H9 (cell line): ENCODE data around the gene TNFAIP2. TPM values are rescaled to one million over a fixed set of nuclear protein-coding genes. Genes with fewer than 3 reads are reported as not detected.
"Not testable (repeated sequence)": the region's sequence is repeated elsewhere in the genome, so short reads cannot be mapped to it uniquely, and the experiment has no call there.

ENCODE experiments used
- DNase-seq: peaks from one replicate; pipeline ENCODE4 v3.0.0-alpha.2; 2017
- H2AFZ ChIP-seq: one replicate; pipeline ENCODE4 v1.6.1; 2013; ENCODE audit warnings: mild to moderate bottlenecking, low read length, control low read depth, moderate library complexity
- H2AK5ac ChIP-seq: 2 replicates; pipeline ENCODE4 v1.6.1; 2013; ENCODE audit warnings: low read length, control low read depth, mixed read lengths; ENCODE audit not compliant: insufficient read length
- H2BK120ac ChIP-seq: one replicate; pipeline ENCODE4 v1.6.1; 2013; ENCODE audit warnings: low read depth, mild to moderate bottlenecking, low read length, control low read depth, inconsistent platforms; ENCODE audit not compliant: poor library complexity, severe bottlenecking
- H2BK12ac ChIP-seq: 2 replicates; pipeline ENCODE4 v1.6.1; 2013; ENCODE audit warnings: low read length, control low read depth, mixed read lengths, low read depth; ENCODE audit not compliant: insufficient read length
- H2BK15ac ChIP-seq: 2 replicates; pipeline ENCODE4 v1.6.1; 2013; ENCODE audit warnings: low read depth, low read length, control low read depth
- H2BK20ac ChIP-seq: one replicate; pipeline ENCODE4 v1.6.1; 2013; ENCODE audit warnings: low read depth, mild to moderate bottlenecking, low read length, control low read depth, inconsistent platforms; ENCODE audit not compliant: poor library complexity, severe bottlenecking
- H2BK5ac ChIP-seq: 2 replicates; pipeline ENCODE4 v1.6.1; 2013; ENCODE audit warnings: low read length, control low read depth, mixed read lengths; ENCODE audit not compliant: insufficient read length
- H3K14ac ChIP-seq: 2 replicates; pipeline ENCODE4 v1.6.1; 2013; ENCODE audit warnings: low read length, control low read depth; ENCODE audit not compliant: insufficient read depth
- H3K18ac ChIP-seq: 2 replicates; pipeline ENCODE4 v1.6.1; 2013; ENCODE audit warnings: low read depth, mild to moderate bottlenecking, mixed read lengths, low read length, control low read depth; ENCODE audit not compliant: insufficient read length
- H3K23ac ChIP-seq: 2 replicates; pipeline ENCODE4 v1.6.1; 2013; ENCODE audit warnings: low read length, control low read depth, mixed read lengths, low read depth; ENCODE audit not compliant: insufficient read length
- H3K23me2 ChIP-seq: 2 replicates; pipeline ENCODE4 v1.6.1; 2013; ENCODE audit warnings: low read depth, mild to moderate bottlenecking, mixed read lengths, low read length, control low read depth; ENCODE audit not compliant: insufficient read length, poor library complexity, severe bottlenecking
- H3K27ac ChIP-seq: 2 replicates; pipeline ENCODE4 v1.5.1; 2013; ENCODE audit warnings: low read length, control low read depth, mixed read lengths, low read depth; ENCODE audit not compliant: insufficient read length
- H3K27me3 ChIP-seq: 2 replicates; pipeline ENCODE4 v1.6.1; 2013; ENCODE audit warnings: low read length, control low read depth, inconsistent platforms; ENCODE audit not compliant: insufficient read depth
- H3K4ac ChIP-seq: 2 replicates; pipeline ENCODE4 v1.6.1; 2013; ENCODE audit warnings: low read depth, mild to moderate bottlenecking, control low read depth, inconsistent platforms, low read length, moderate library complexity
- H3K4me1 ChIP-seq: 2 replicates; pipeline ENCODE4 v1.6.1; 2013; ENCODE audit warnings: low read length, control low read depth, inconsistent platforms; ENCODE audit not compliant: insufficient read depth
- H3K4me2 ChIP-seq: 2 replicates; pipeline ENCODE4 v1.6.1; 2013; ENCODE audit warnings: low read length, control low read depth, mixed read lengths; ENCODE audit not compliant: insufficient read length, insufficient read depth
- H3K56ac ChIP-seq: 2 replicates; pipeline ENCODE4 v1.6.1; 2013; ENCODE audit warnings: low read depth, mild to moderate bottlenecking, mixed read lengths, low read length, control low read depth; ENCODE audit not compliant: insufficient read length
- H3K79me1 ChIP-seq: 2 replicates; pipeline ENCODE4 v1.6.1; 2013; ENCODE audit warnings: low read depth, mild to moderate bottlenecking, moderate library complexity, low read length, control low read depth, inconsistent platforms; ENCODE audit not compliant: insufficient read depth, poor library complexity, severe bottlenecking
- H3K79me2 ChIP-seq: 2 replicates; pipeline ENCODE4 v1.6.1; 2013; ENCODE audit warnings: low read length, control low read depth, inconsistent platforms; ENCODE audit not compliant: insufficient read depth
- H3K9ac ChIP-seq: 2 replicates; pipeline ENCODE4 v1.6.1; 2013; ENCODE audit warnings: low read length, control low read depth, mixed read lengths; ENCODE audit not compliant: insufficient read length; ENCODE audit errors: extremely low read depth
- H3K9me3 ChIP-seq: one replicate; pipeline ENCODE4 v1.6.1; 2013; ENCODE audit warnings: low read depth, low read length, inconsistent platforms; ENCODE audit not compliant: control insufficient read depth
- H3T11ph ChIP-seq: one replicate; pipeline ENCODE4 v1.6.1; 2013; ENCODE audit warnings: mild to moderate bottlenecking, low read length, control low read depth, inconsistent platforms
- H4K20me1 ChIP-seq: one replicate; pipeline ENCODE4 v1.6.1; 2013; ENCODE audit not compliant: control insufficient read depth, insufficient read length, insufficient read depth
- H4K5ac ChIP-seq: 2 replicates; pipeline ENCODE4 v1.6.1; 2013; ENCODE audit warnings: low read depth, mild to moderate bottlenecking, mixed read lengths, low read length, control low read depth; ENCODE audit not compliant: insufficient read length
- H4K8ac ChIP-seq: replicated peaks from 2 replicates; pipeline ENCODE4 v1.6.1; 2013; ENCODE audit warnings: low read length, control low read depth, mixed read lengths, low read depth; ENCODE audit not compliant: insufficient read length
- H4K91ac ChIP-seq: 2 replicates; pipeline ENCODE4 v1.6.1; 2013; ENCODE audit warnings: low read depth, mild to moderate bottlenecking, moderate library complexity, mixed read lengths, low read length, control low read depth; ENCODE audit not compliant: insufficient read length
- H3K27ac Mint-ChIP-seq, 3 experiments: 2 replicates in 2 of 3; 3 replicates in 1 of 3; pipeline ENCODE4 v1.8.0; 2020 to 2021; ENCODE audit warnings: mixed read lengths in 3 of 3, mild to moderate bottlenecking in 1 of 3, moderate library complexity in 1 of 3
- H3K27me3 Mint-ChIP-seq: 2 replicates; pipeline ENCODE4 v1.8.0; 2021; ENCODE audit warnings: low read depth, mild to moderate bottlenecking, moderate library complexity, mixed read lengths
- H3K36me3 Mint-ChIP-seq, 3 experiments: 2 replicates in 2 of 3; 3 replicates in 1 of 3; pipeline ENCODE4 v1.8.0; 2020 to 2021; ENCODE audit warnings: low read depth in 3 of 3, mixed read lengths in 3 of 3; ENCODE audit not compliant: insufficient read depth in 1 of 3
- H3K4me1 Mint-ChIP-seq, 2 experiments: 2 replicates each; pipeline ENCODE4 v1.8.0; 2020; ENCODE audit warnings: mixed read lengths in 2 of 2
- H3K4me3 Mint-ChIP-seq, 2 experiments: 2 replicates in 1 of 2; 3 replicates in 1 of 2; pipeline ENCODE4 v1.8.0; 2020 to 2021; ENCODE audit warnings: mild to moderate bottlenecking in 2 of 2, mixed read lengths in 2 of 2, moderate library complexity in 1 of 2
- H3K9me3 Mint-ChIP-seq, 2 experiments: 2 replicates in 1 of 2; 3 replicates in 1 of 2; pipeline ENCODE4 v1.8.0; 2020; ENCODE audit warnings: mild to moderate bottlenecking in 2 of 2, mixed read lengths in 2 of 2, moderate library complexity in 1 of 2
- WGBS: extraction: QIAGEN DNeasy Blood & Tissue Kit; methylation state at CpG from one replicate; pipeline ENCODE4 v1.1.7; 2013; ENCODE audit warnings: missing lambda C conversion rate, low lambda C conversion rate, mixed read lengths; ENCODE audit not compliant: insufficient read length; ENCODE audit errors: extremely low coverage; 5-methylcytosine and 5-hydroxymethylcytosine counted together
- total RNA-seq: library from RNA; stranded (reverse); gene quantifications from 2 replicates; pipeline ENCODE4 v1.2.1, GENCODE V29; 2021
- TF ChIP-seq, protein P1 (sequence below): fragments of 200-600 bp; sonication (generic); conservative IDR thresholded peaks from 3 replicates; pipeline ENCODE4 v1.8.0; 2021; ENCODE audit warnings: antibody characterized with exemption, mild to moderate bottlenecking

Gene TNFAIP2
- total RNA-seq, 1 experiment from 2014 or later = 29.3 TPM

DNA sequence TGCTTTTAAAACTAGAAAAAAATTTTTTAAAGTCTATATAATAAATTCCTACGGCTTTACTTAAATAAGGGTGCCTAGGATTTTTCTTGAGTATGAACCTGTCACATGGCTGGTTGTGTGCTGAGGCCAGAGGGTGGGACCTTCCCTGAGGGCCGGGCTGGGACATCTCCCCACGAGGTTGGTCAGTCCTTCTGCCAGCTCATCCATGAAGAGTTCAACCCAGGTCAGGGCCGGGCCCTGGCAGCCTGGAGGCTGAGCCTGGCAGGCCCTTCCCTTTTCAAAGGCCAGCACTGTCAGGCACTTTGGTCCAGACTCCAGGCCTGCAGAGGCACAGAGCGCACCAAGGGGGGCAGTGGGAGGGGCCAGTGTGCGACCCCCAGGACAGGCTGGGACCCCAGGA lies 31.7 kb downstream of the TNFAIP2 start:
- peaks cover 0 to 4% of the 10 kb centered on the region in 2 experiments; a peak in 1 of 5 replicates for H3K9me3 Mint-ChIP-seq
- Histone ChIP-seq H2BK120ac (no peak overlapping the region), H3K14ac (no peak overlapping the region), H3K79me1 (no peaks in the 10 kb centered on the region), H3K9me3 (no peaks in the 10 kb centered on the region), H3K4me2 (no peak overlapping the region), H3K9ac (no peak overlapping the region), H4K8ac (no peak overlapping the region), H2BK12ac (no peak overlapping the region), H3K79me2 (no peaks in the 10 kb centered on the region), H3K18ac (no peak overlapping the region), H2AFZ (no peak overlapping the region), H4K5ac (no peak overlapping the region), H3K23ac (no peak overlapping the region), H3K27ac (no peak overlapping the region), H2BK15ac (no peak overlapping the region), H3K56ac (no peak overlapping the region), H4K20me1 (no peaks in the 10 kb centered on the region), H3K4me1 (no peaks in the 10 kb centered on the region; the same call in 1 of the 2 replicates), H2BK20ac (no peak overlapping the region), H3T11ph (no peak overlapping the region), H3K4ac (no peak overlapping the region), H3K27me3 (no peaks in the 10 kb centered on the region), H4K91ac (no peak overlapping the region), H2AK5ac (no peak overlapping the region), H2BK5ac (no peak overlapping the region), H3K23me2 (no peaks in the 10 kb centered on the region)
- no peak for DNase-seq
- TF ChIP-seq, protein P1, sequence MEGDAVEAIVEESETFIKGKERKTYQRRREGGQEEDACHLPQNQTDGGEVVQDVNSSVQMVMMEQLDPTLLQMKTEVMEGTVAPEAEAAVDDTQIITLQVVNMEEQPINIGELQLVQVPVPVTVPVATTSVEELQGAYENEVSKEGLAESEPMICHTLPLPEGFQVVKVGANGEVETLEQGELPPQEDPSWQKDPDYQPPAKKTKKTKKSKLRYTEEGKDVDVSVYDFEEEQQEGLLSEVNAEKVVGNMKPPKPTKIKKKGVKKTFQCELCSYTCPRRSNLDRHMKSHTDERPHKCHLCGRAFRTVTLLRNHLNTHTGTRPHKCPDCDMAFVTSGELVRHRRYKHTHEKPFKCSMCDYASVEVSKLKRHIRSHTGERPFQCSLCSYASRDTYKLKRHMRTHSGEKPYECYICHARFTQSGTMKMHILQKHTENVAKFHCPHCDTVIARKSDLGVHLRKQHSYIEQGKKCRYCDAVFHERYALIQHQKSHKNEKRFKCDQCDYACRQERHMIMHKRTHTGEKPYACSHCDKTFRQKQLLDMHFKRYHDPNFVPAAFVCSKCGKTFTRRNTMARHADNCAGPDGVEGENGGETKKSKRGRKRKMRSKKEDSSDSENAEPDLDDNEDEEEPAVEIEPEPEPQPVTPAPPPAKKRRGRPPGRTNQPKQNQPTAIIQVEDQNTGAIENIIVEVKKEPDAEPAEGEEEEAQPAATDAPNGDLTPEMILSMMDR = no peak
- H3K27ac Mint-ChIP-seq = no peak overlapping the region
- no peak overlapping the region for H3K4me3 Mint-ChIP-seq
- no peaks in the 10 kb centered on the region for H3K36me3 Mint-ChIP-seq
- H3K4me1 Mint-ChIP-seq = peaks cover 10 to 24% of the 10 kb centered on the region in 2 experiments
- H3K27me3 Mint-ChIP-seq = peaks cover 8% of the 10 kb centered on the region
- no CpG with 5 or more reads among the region's 6 CpGs for whole genome bisulfite sequencing

DNA sequence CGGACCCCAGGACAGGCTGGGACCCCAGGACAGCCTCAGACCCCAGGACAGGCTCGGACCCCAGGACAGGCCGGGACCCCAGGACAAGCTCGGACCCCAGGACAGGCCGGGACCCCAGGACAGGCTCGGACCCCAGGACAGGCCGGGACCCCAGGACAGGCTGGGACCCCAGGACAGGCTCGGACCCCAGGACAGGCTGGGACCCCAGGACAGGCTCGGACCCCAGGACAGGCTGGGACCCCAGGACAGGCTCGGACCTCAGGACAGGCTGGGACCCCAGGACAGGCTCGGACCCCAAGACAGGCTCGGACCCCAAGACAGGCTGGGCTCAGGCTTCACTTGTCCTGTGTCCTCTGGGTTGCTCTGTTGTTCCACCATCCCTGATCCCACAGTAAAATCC lies 32.2 kb downstream of the TNFAIP2 start:
- H3K56ac ChIP-seq, H2AK5ac ChIP-seq, H3K4me3 Mint-ChIP-seq, H4K20me1 ChIP-seq, H4K8ac ChIP-seq, H4K91ac ChIP-seq, H2BK120ac ChIP-seq, H3K18ac ChIP-seq, H3K27ac Mint-ChIP-seq, H2BK15ac ChIP-seq, H3K27ac ChIP-seq, H3K27me3 Mint-ChIP-seq, H3K27me3 ChIP-seq, H3K79me1 ChIP-seq, H3K14ac ChIP-seq, H3K79me2 ChIP-seq, H3K23me2 ChIP-seq, H3T11ph ChIP-seq, H4K5ac ChIP-seq, H2BK5ac ChIP-seq, H3K36me3 Mint-ChIP-seq, H3K4me2 ChIP-seq, H2BK12ac ChIP-seq, H3K23ac ChIP-seq, H3K4me1 ChIP-seq, H3K9ac ChIP-seq, H2AFZ ChIP-seq, H3K9me3 ChIP-seq, H3K9me3 Mint-ChIP-seq, DNase-seq, H2BK20ac ChIP-seq, H3K4ac ChIP-seq: not testable (repeated sequence)
- H3K4me1 Mint-ChIP-seq = peaks cover 10 to 24% of the 10 kb centered on the region in 2 experiments
- no CpG with 5 or more reads among the region's 12 CpGs for WGBS
